AG10803 (cell line): ENCODE results near the gene PPL.

Source experiments
- DNase-seq: peaks from one replicate; pipeline ENCODE4 v3.0.0; 2010; ENCODE audit warnings: low read depth
- H3K4me3 ChIP-seq: 2 replicates; pipeline ENCODE4 v1.5.1; 2011; ENCODE audit warnings: mild to moderate bottlenecking, low read length, control low read depth
- CTCF ChIP-seq: conservative IDR thresholded peaks from 2 replicates; pipeline ENCODE4 v1.5.1; 2011; ENCODE audit warnings: mild to moderate bottlenecking, low read length, control low read depth, inconsistent platforms

The PPL gene

GRCh38 chr16:4936991-4937781, at the start of gene PPL:
Gene PPL (minus strand): TSS chr16:4937148. CDS start chr16:4937045, 103 bp downstream.
- no peak for TF ChIP-seq CTCF
- no peak for DNase-seq
- H3K4me3 ChIP-seq = peak within 1 kb of the TSS; percentile 68

- DNase-seq = no peak
- H3K4me3 ChIP-seq = no peak overlapping the region
- no peak for TF ChIP-seq CTCF
These were observed 47.4 kb upstream of the PPL start for GRCh38 chr16:4984174-4984990.

GRCh38 chr16:4982056-4982867, 45.3 kb upstream of the PPL start:
- TF ChIP-seq CTCF = no peak
- no peak for DNase-seq
- H3K4me3 ChIP-seq = no peak overlapping the region

- TF ChIP-seq CTCF = no peak
- DNase-seq = no peak
- no peak overlapping the region for H3K4me3 ChIP-seq
These were observed 44.5 kb upstream of the PPL start for GRCh38 chr16:4981473-4981872.

GRCh38 chr16:4980691-4981090, 43.7 kb upstream of the PPL start:
- TF ChIP-seq CTCF = no peak
- DNase-seq = no peak
- no peak overlapping the region for H3K4me3 ChIP-seq

GRCh38 chr16:4979736-4980660, 43.0 kb upstream of the PPL start:
- no peak overlapping the region for H3K4me3 ChIP-seq
- TF ChIP-seq CTCF = no peak

More at GRCh38 chr16:4979736-4980660, 43.0 kb upstream of the PPL start:
- no peak for DNase-seq
